Measurements from ENCODE around the gene FGGY. TPM values are rescaled to one million over a fixed set of nuclear protein-coding genes. Genes with fewer than 3 reads are reported as not detected.

The FGGY gene
- total RNA-seq, 4 donors from 2014 or later, result 12.4 to 17.5 (median 16.1) TPM

GRCh38 chr1:59266927-59267293 is 30.0 kb upstream of the FGGY start:
- no peak for DNase-seq (ENCODE audit: low spot score in 2 of 2)

GRCh38 chr1:59268406-59268805 is 28.5 kb upstream of the FGGY start:
- no peak for DNase-seq (ENCODE audit: low spot score in 2 of 2)
- WGBS, result 100% methylated on average over 1 of the region's 1 CpG
- Histone ChIP-seq H3K9me3 (no peaks in the 10 kb centered on the region), H3K27ac (no peak overlapping the region), H3K27me3 (no peaks in the 10 kb centered on the region), H3K4me3 (no peak overlapping the region), H3K4me1 (peaks cover 7% of the 10 kb centered on the region), H3K36me3 (no peaks in the 10 kb centered on the region)
- TF ChIP-seq CTCF (IDR thresholded peaks at IDR 0.05), result no peak
- TF ChIP-seq EP300 (IDR thresholded peaks at IDR 0.05), result no peak
- TF ChIP-seq POLR2AphosphoS5 (IDR thresholded peaks at IDR 0.05), result no peak
- no peak for TF ChIP-seq POLR2A (IDR thresholded peaks at IDR 0.05)

More at GRCh38 chr1:59266927-59267293, 30.0 kb upstream of the FGGY start:
- Histone ChIP-seq H3K4me3 (no peak overlapping the region), H3K27me3 (no peaks in the 10 kb centered on the region), H3K27ac (no peak overlapping the region), H3K4me1 (peaks cover 4% of the 10 kb centered on the region), H3K9me3 (no peaks in the 10 kb centered on the region), H3K36me3 (no peaks in the 10 kb centered on the region)
- no peak for TF ChIP-seq POLR2AphosphoS5 (IDR thresholded peaks at IDR 0.05)
- no peak for TF ChIP-seq EP300 (IDR thresholded peaks at IDR 0.05)
- no peak for TF ChIP-seq CTCF (IDR thresholded peaks at IDR 0.05)
- TF ChIP-seq POLR2A (IDR thresholded peaks at IDR 0.05), result no peak

DNA sequence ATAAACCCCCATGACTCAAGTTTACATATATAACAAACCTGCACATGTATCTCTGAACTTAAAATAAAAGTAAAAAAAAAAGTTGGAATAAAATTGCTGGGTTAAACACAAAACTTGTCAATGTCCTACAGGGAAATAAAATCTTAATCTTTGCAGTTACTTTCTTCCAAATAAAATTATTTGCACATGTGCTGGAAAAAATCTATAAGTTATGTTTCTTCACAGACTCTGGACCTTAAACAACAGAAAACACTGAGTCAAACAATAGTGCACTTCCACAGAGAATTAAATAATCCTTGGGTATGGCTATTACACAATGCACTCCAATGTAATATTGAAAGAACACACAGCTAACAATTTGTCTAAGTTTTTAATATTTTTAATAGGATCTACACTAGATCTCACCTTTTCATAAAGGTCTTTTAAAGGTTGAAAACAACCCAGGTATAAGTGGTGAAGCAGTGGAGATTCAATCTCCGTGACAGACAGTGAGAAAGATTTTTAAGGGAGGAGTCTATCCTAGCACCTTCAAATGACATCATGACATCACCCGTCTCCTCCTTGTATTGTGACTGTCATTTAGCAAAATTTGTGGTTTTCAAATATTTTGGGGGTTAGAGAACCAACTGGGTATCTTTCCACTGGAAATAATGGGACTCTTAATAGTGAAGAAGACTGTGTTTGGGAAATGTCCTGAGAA is 25.2 kb upstream of the FGGY start:
- H3K4me3 ChIP-seq, result no peak overlapping the region
- no peak overlapping the region for H3K27ac ChIP-seq
- no peak for DNase-seq (ENCODE audit: low spot score in 2 of 2)
- H3K36me3 ChIP-seq, result no peaks in the 10 kb centered on the region
- H3K4me1 ChIP-seq, result peaks cover 13% of the 10 kb centered on the region
- H3K9me3 ChIP-seq, result no peaks in the 10 kb centered on the region
- H3K27me3 ChIP-seq, result no peaks in the 10 kb centered on the region
- WGBS, result 91% methylated on average over 2 of the region's 2 CpGs
- TF ChIP-seq EP300 (IDR thresholded peaks at IDR 0.05), result no peak
- TF ChIP-seq POLR2AphosphoS5 (IDR thresholded peaks at IDR 0.05), result no peak
- no peak for TF ChIP-seq POLR2A (IDR thresholded peaks at IDR 0.05)
- no peak for TF ChIP-seq CTCF (IDR thresholded peaks at IDR 0.05)

- no peak for DNase-seq (ENCODE audit: low spot score in 2 of 2)
- H3K4me3 ChIP-seq, result no peak overlapping the region
- no peak for TF ChIP-seq EP300 (IDR thresholded peaks at IDR 0.05)
- TF ChIP-seq POLR2A (IDR thresholded peaks at IDR 0.05), result no peak
- no peak for TF ChIP-seq CTCF (IDR thresholded peaks at IDR 0.05)
- no peak for TF ChIP-seq POLR2AphosphoS5 (IDR thresholded peaks at IDR 0.05)
- H3K4me1 ChIP-seq, result peaks cover 16% of the 10 kb centered on the region
- H3K27me3 ChIP-seq, result no peaks in the 10 kb centered on the region
- H3K36me3 ChIP-seq, result no peaks in the 10 kb centered on the region
- H3K27ac ChIP-seq, result no peak overlapping the region
- H3K9me3 ChIP-seq, result no peaks in the 10 kb centered on the region
- WGBS, result 45% methylated on average over 1 of the region's 1 CpG
These were observed 24.4 kb upstream of the FGGY start for GRCh38 chr1:59272507-59272906.

DNA sequence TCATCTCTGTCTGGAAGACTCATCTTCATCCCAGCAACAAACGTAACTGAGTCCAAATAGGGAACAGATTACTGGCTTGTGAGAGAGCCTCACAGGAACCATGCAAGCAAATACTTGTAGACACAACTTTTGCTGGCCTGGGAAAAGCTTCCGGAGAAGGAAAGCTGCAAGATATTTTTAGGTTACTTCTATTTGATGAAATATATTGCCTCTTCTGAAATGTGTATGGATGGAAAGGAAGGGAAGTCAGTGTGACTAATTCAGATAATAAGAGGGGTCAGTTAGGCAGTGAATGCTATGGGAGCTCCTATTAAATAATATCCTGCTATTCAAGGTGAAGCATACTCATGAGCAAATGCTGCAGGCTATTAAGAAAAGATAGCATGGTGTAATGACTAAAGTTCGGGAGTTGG is 20.4 kb upstream of the FGGY start:
- no peak overlapping the region for H3K27ac ChIP-seq
- no peaks in the 10 kb centered on the region for H3K27me3 ChIP-seq
- no peaks in the 10 kb centered on the region for H3K36me3 ChIP-seq
- no peaks in the 10 kb centered on the region for H3K9me3 ChIP-seq
- no peak for TF ChIP-seq POLR2A (IDR thresholded peaks at IDR 0.05)
- no peak for TF ChIP-seq POLR2AphosphoS5 (IDR thresholded peaks at IDR 0.05)
- DNase-seq (ENCODE audit: low spot score in 2 of 2), result no peak
- H3K4me1 ChIP-seq, result peaks cover 16% of the 10 kb centered on the region
- WGBS, result 32% methylated on average over 3 of the region's 3 CpGs
- H3K4me3 ChIP-seq, result no peak overlapping the region
